Activated CD8-positive, alpha-beta T cell treated with anti-CD3 and anti-CD28 coated beads, Interleukin-2, amount 10 ng/mL, durations not matched to agents 7 days and 5 days (primary cell): ENCODE measurements around the gene RIC8A. TPM values are rescaled to one million over a fixed set of nuclear protein-coding genes. Genes with fewer than 3 reads are reported as not detected.

ENCODE experiments used
- ATAC-seq: fragments of 150-1000 bp; cut with Tn5 transposase; one replicate; pipeline ENCODE4 v1.10.0; 2021; ENCODE audit warnings: moderate library complexity
- CTCF ChIA-PET: fragments of 350-600 bp; sonication (Branson Sonifier 250); formaldehyde crosslinking; loops from one replicate; lab custom pipeline; 2021; ENCODE audit warnings: antibody characterized with exemption; lab: Charles Lee
- POLR2A ChIA-PET: fragments of 350-600 bp; sonication (Branson Sonifier 250); formaldehyde crosslinking; loops from one replicate; lab custom pipeline; 2021; ENCODE audit warnings: antibody characterized with exemption; lab: Charles Lee
- DNase-seq: peaks from one replicate; pipeline ENCODE4 v3.0.0-alpha.2; 2020
- H3K27ac Mint-ChIP-seq: one replicate; pipeline ENCODE4 v1.8.0; 2021; ENCODE audit warnings: mild to moderate bottlenecking, mixed read lengths
- H3K27me3 Mint-ChIP-seq: one replicate; pipeline ENCODE4 v1.8.0; 2021; ENCODE audit warnings: low read depth, mixed read lengths
- H3K36me3 Mint-ChIP-seq: one replicate; pipeline ENCODE4 v1.8.0; 2021; ENCODE audit warnings: low read depth, mixed read lengths
- H3K4me1 Mint-ChIP-seq: one replicate; pipeline ENCODE4 v1.8.0; 2021; ENCODE audit warnings: low read depth, mixed read lengths
- H3K4me3 Mint-ChIP-seq: one replicate; pipeline ENCODE4 v1.8.0; 2021; ENCODE audit warnings: mild to moderate bottlenecking, mixed read lengths
- H3K9me3 Mint-ChIP-seq: one replicate; pipeline ENCODE4 v1.8.0; 2022; ENCODE audit warnings: mixed read lengths; ENCODE audit not compliant: insufficient read depth
- total RNA-seq, 2 experiments: library from RNA; stranded (reverse); gene quantifications; one replicate each; pipeline ENCODE4 v1.2.3, GENCODE V29; 2021

RIC8A gene
- total RNA-seq, 2 experiments from 2014 or later = 121 to 126 TPM

DNA sequence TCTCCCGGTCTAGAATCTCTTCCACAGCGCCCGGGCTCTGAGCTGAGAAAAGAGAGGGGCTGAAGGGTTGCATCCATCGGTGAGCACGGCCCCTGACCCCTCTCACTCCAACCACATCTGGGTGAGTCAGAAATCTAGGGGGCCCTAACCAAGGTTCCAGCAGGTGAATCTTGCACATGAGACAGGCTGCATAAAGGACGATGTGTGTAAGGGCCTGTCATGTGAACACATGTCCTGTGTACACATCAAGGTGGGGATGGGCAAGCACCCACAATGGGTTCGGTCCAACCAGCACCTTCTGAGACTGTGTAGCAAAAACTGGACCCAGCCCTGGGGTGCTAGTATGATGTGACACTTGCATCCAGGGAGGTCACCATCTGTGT is 1.5 kb upstream of the RIC8A start:
- H3K4me3 Mint-ChIP-seq = peak overlapping the region; percentile 94
- peak overlapping the region; percentile 96 for H3K27ac Mint-ChIP-seq
- DNase-seq (peak; percentile 27), ATAC-seq (no peak)
- ChIA-PET CTCF (interaction anchor here (1.3 to 2.0 kb wide), 3 partner anchors 31 to 149 kb away, joined by 4 to 13 read pairs (median 7); partner anchors contain the start of gene PSMD13), POLR2A (interaction anchor here (0.6 to 2.9 kb wide), 5 partner anchors 31 to 107 kb away, joined by 3 to 16 read pairs (median 8); partner anchors contain the start of genes NLRP6, PSMD13 and SIRT3)
- H3K27me3 Mint-ChIP-seq = no peaks in the 10 kb centered on the region
- H3K4me1 Mint-ChIP-seq = peaks cover 72% of the 10 kb centered on the region
- peaks cover 50% of the 10 kb centered on the region for H3K36me3 Mint-ChIP-seq
- H3K9me3 Mint-ChIP-seq = no peaks in the 10 kb centered on the region

DNA sequence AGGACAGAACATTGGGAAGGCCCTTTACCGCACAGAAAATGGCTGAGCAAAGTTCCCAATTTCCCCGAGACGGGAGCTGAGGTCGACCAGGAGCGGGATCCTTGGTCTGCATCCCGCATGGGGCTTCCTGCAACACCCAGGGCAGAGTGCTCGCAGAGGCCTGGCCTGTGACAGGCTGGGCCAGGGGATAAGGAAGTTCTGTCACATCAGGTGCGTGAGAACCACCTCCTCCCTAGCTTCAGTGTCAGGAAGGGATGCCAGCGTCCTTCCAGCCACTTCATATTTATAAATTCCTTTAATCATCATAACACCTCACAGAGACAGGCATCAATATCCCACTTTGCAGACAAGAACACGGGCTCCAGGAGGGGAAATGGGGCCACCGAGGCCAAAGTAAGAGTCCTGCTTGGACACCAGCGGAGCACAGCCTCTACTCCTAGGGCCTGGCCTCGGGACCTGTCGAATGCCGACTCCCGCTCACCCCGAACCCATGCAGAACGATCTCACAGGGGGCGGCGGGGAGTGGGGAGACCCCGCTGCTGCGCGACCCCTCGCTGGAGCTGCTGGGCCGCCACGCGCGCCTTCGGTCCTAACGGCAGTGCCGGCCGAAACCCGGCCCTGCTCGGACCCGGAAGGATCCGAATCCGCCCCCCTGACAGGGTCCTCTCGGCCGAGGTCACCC is 841 bp upstream of the RIC8A start:
- Mint-ChIP-seq H3K9me3 (no peaks in the 10 kb centered on the region), H3K4me1 (peaks cover 69% of the 10 kb centered on the region), H3K36me3 (peaks cover 56% of the 10 kb centered on the region), H3K4me3 (peak overlapping the region; percentile 94), H3K27ac (peak overlapping the region; percentile 99), H3K27me3 (no peaks in the 10 kb centered on the region)
- ChIA-PET CTCF (interaction anchor here (0.5 to 2.1 kb wide), 15 partner anchors 12 to 312 kb away, joined by 3 to 13 read pairs (median 4); partner anchors contain the start of genes PSMD13 and PTDSS2), POLR2A (interaction anchor here (0.6 to 2.9 kb wide), 22 partner anchors 9 to 612 kb away, joined by 3 to 16 read pairs (median 4); partner anchors contain the start of genes NLRP6, PNPLA2, PSMD13 and SIRT3)
- DNase-seq (peak; percentile 41), ATAC-seq (no peak)

DNA sequence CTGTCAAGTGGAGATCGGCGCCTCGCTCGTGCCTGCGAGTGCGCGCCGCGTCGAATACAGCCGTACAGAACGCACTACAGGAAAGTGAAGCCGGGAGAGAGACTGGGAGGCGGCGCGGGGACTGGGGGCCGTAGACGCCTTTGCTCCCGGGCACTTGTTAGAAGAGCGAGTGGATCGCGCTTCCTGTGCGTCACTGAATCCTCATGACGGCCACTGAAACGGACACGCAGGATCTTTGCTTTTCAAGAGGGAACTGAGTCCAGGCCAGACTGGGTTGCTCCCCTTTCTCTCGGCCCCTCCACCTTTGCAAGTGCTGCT is 314 bp downstream of the RIC8A start:
- CTCF ChIA-PET = interaction anchor here (0.9 to 2.1 kb wide), 9 partner anchors 16 to 242 kb away, joined by 4 to 13 read pairs (median 5); partner anchors contain the start of genes PSMD13 and PTDSS2
- Mint-ChIP-seq H3K4me1 (peaks cover 58% of the 10 kb centered on the region), H3K36me3 (peaks cover 64% of the 10 kb centered on the region), H3K4me3 (peak overlapping the region; percentile 94), H3K27ac (peak overlapping the region; percentile 99), H3K9me3 (no peaks in the 10 kb centered on the region), H3K27me3 (no peaks in the 10 kb centered on the region)
- POLR2A ChIA-PET = interaction anchor here (0.7 to 2.9 kb wide), 19 partner anchors 8 to 611 kb away, joined by 3 to 16 read pairs (median 4); partner anchors contain the start of genes IFITM2, NLRP6, PNPLA2 and PSMD13
- ATAC-seq (no peak), DNase-seq (no peak)

DNA sequence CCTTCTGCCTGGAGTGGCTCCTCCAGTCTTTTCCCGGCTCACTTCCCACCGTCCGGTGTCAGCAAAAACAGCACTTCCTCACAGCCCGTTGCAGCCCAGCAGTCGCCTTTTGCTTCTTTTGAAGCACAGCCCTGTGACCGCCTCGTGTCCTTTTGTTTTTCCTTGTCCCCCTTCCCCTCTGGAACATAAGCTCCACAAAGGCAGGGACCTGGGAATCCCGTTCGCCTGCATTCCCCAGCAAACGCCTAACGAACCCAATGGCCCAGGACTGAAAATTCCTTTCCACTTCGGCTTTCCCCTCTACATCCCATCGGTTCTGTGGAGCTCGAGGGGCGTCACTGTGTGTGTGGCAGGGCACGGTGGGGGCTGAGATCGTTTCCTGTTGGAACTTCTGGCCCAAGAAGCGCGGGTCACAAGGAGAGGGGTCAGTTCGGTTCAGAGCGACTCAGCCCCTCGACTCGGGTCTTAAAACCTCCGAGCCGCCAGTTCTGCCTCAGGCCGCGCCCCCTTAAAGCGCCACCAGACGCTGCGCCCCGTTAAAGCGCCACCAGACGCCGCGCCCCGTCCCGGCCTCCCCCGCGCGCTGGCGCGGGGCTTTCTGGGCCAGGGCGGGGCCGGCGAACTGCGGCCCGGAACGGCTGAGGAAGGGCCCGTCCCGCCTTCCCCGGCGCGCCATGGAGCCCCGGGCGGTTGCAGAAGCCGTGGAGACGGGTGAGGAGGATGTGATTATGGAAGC is 841 bp downstream of the RIC8A start:
- H3K4me3 Mint-ChIP-seq = peak overlapping the region; percentile 94
- H3K4me1 Mint-ChIP-seq = peaks cover 53% of the 10 kb centered on the region
- ATAC-seq = peak; percentile 73
- H3K36me3 Mint-ChIP-seq = peaks cover 65% of the 10 kb centered on the region
- H3K27ac Mint-ChIP-seq = peak overlapping the region; percentile 99
- no peaks in the 10 kb centered on the region for H3K27me3 Mint-ChIP-seq
- ChIA-PET POLR2A (interaction anchor here (1.2 to 2.9 kb wide), 7 partner anchors 11 to 109 kb away, joined by 4 to 15 read pairs (median 8); partner anchors contain the start of genes PGGHG and PSMD13), CTCF (interaction anchor here (2.0 to 2.1 kb wide), 2 partner anchors 29 to 76 kb away, joined by 6 to 7 read pairs; partner anchors contain the start of gene PSMD13)
- no peaks in the 10 kb centered on the region for H3K9me3 Mint-ChIP-seq
- peak; percentile 88 for DNase-seq

DNA sequence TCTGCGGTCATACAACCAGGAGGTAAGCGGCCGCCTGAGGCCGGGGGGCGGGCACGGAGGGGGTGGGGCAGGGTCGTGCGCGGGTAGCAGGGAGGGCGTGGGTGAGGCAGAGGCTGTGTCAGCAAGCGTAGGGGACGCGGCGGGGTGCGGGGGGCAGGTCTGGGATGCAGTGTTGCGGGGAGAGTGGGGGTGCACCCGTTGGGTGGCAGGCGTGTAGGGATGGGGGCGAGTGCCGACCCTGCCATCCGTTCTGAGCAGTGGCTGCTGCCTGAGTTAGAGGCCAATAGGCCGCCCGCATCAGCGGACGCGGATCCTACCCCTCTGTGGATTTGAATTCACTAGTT is 1.4 kb downstream of the RIC8A start:
- DNase-seq (no peak), ATAC-seq (peak; percentile 7)
- no peaks in the 10 kb centered on the region for H3K27me3 Mint-ChIP-seq
- H3K27ac Mint-ChIP-seq = peak overlapping the region; percentile 99
- H3K9me3 Mint-ChIP-seq = no peaks in the 10 kb centered on the region
- H3K36me3 Mint-ChIP-seq = peaks cover 62% of the 10 kb centered on the region
- ChIA-PET CTCF (interaction anchor here (0.7 kb wide), 1 partner anchor 42 kb away, joined by 4 read pairs; no protein-coding TSS in a partner anchor), POLR2A (interaction anchor here (1.2 to 2.9 kb wide), 7 partner anchors 10 to 108 kb away, joined by 4 to 15 read pairs (median 8); partner anchors contain the start of genes PGGHG and PSMD13)
- peak overlapping the region; percentile 94 for H3K4me3 Mint-ChIP-seq
- peaks cover 47% of the 10 kb centered on the region for H3K4me1 Mint-ChIP-seq

DNA sequence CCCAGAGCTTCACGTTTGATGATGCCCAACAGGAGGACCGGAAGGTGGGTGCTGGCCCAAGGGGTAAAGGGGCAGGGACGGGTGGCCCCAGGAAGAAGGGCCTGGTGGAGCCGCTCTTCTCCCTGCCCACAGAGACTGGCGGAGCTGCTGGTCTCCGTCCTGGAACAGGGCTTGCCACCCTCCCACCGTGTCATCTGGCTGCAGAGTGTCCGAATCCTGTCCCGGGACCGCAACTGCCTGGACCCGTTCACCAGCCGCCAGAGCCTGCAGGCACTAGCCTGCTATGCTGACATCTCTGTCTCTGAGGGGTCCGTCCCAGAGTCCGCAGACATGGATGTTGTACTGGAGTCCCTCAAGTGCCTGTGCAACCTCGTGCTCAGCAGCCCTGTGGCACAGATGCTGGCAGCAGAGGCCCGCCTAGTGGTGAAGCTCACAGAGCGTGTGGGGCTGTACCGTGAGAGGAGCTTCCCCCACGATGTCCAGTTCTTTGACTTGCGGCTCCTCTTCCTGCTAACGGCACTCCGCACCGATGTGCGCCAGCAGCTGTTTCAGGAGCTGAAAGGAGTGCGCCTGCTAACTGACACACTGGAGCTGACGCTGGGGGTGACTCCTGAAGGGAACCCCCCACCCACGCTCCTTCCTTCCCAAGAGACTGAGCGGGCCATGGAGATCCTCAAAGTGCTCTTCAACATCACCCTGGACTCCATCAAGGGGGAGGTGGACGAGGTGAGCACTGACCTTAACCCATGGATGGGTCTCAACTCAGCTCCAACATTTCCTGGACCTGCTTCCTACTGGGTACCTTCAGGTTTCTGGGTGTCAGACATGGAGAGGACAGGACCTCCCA is 2.0 kb downstream of the RIC8A start:
- peaks cover 63% of the 10 kb centered on the region for H3K36me3 Mint-ChIP-seq
- H3K27ac Mint-ChIP-seq = peak overlapping the region; percentile 99
- H3K4me3 Mint-ChIP-seq = peak overlapping the region; percentile 94
- no peaks in the 10 kb centered on the region for H3K27me3 Mint-ChIP-seq
- ATAC-seq = no peak
- DNase-seq = peak; percentile 21
- ChIA-PET CTCF (interaction anchor here (0.7 kb wide), 1 partner anchor 41 kb away, joined by 4 read pairs; no protein-coding TSS in a partner anchor), POLR2A (interaction anchor here (1.2 to 2.6 kb wide), 6 partner anchors 10 to 108 kb away, joined by 4 to 15 read pairs (median 8); partner anchors contain the start of genes PGGHG and PSMD13)
- no peaks in the 10 kb centered on the region for H3K9me3 Mint-ChIP-seq
- H3K4me1 Mint-ChIP-seq = peaks cover 42% of the 10 kb centered on the region

DNA sequence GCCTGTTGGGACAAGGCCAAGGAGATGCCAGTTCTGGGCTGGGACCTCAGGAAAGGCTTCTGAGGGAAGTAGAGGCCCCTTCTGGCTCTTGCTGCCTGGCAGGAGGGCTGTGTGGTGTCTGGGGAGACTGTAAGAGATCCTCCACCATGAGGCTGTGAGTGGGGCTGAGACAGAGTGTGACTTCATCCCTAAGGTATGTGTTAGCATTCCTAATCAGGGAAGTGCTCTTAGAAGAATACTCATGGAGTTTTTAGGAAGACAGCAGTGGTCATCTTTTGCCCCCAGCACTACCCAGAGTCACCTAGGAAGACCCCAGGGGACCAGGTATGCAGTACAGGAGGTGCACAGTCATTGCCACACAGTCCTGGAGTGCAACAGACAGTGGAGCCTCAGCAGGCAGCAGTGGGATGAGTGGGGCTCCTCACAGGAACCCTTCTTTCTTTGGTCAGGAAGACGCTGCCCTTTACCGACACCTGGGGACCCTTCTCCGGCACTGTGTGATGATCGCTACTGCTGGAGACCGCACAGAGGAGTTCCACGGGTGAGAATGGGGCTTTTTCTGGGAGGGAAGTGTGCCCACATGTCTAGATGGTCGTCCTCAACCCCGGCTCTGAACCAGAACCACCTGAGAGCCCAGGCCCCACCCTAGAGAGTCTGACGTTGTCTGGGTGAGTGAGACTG is 2.8 kb downstream of the RIC8A start:
- peaks cover 65% of the 10 kb centered on the region for H3K36me3 Mint-ChIP-seq
- H3K27me3 Mint-ChIP-seq = no peaks in the 10 kb centered on the region
- peak overlapping the region; percentile 99 for H3K27ac Mint-ChIP-seq
- H3K4me3 Mint-ChIP-seq = peak overlapping the region; percentile 94
- no peaks in the 10 kb centered on the region for H3K9me3 Mint-ChIP-seq
- ChIA-PET CTCF (no interaction called here), POLR2A (interaction anchor here (2.2 kb wide), 2 partner anchors 9 to 27 kb away, joined by 6 to 9 read pairs; partner anchors contain the start of gene PSMD13)
- ATAC-seq (no peak), DNase-seq (no peak)
- peaks cover 35% of the 10 kb centered on the region for H3K4me1 Mint-ChIP-seq

DNA sequence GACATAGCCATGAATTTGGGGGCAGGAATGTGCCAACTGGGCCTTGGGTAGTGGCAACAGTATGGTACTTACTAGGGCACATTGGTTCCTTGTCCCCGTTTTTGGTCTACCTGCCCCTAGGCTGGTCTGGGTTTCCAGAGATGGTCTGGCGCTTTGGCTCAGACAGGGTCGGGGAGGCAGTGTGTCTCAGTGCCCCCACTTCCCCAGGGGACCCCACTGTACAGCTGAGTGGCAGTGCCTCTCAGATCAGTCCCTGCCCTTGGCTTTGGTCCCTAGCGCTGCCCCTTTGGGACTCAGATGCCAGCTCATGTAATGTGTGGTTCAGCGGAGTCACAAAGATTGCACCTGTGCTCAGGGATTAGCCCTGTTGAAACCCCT is 3.3 kb downstream of the RIC8A start:
- H3K4me1 Mint-ChIP-seq = peaks cover 30% of the 10 kb centered on the region
- H3K36me3 Mint-ChIP-seq = peaks cover 68% of the 10 kb centered on the region
- no peaks in the 10 kb centered on the region for H3K9me3 Mint-ChIP-seq
- CTCF ChIA-PET = no interaction called here
- no peak overlapping the region for H3K4me3 Mint-ChIP-seq
- ATAC-seq (no peak), DNase-seq (no peak)
- H3K27ac Mint-ChIP-seq = peak overlapping the region; percentile 99
- no peaks in the 10 kb centered on the region for H3K27me3 Mint-ChIP-seq
- POLR2A ChIA-PET = no interaction called here

DNA sequence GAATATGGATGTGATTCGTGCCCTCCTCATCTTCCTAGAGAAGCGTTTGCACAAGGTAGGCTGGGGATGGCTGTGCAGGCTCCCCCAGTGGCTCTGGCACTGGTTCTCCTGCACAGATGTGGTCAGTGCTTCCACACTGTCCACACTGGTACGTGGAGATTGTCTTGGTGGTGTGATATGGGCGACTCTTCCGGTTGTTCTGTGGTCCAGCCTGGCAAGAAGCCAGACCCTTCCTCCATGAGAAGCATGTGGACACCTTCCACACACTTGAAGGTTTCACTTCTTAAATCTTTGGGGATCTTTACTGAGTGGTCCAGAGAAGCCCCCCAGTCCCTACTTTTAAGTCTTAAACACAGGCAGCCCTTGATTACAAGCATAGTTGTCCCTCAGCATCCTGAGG is 3.8 kb downstream of the RIC8A start:
- peak overlapping the region; percentile 16 for H3K27ac Mint-ChIP-seq
- CTCF ChIA-PET = no interaction called here
- H3K4me3 Mint-ChIP-seq = peak overlapping the region; percentile 22
- H3K27me3 Mint-ChIP-seq = no peaks in the 10 kb centered on the region
- DNase-seq (no peak), ATAC-seq (no peak)
- POLR2A ChIA-PET = interaction anchor here (0.6 to 1.0 kb wide), 2 partner anchors 129 to 153 kb away, joined by 3 read pairs; no protein-coding TSS in a partner anchor
- no peaks in the 10 kb centered on the region for H3K9me3 Mint-ChIP-seq
- H3K36me3 Mint-ChIP-seq = peaks cover 67% of the 10 kb centered on the region
- H3K4me1 Mint-ChIP-seq = peaks cover 27% of the 10 kb centered on the region

DNA sequence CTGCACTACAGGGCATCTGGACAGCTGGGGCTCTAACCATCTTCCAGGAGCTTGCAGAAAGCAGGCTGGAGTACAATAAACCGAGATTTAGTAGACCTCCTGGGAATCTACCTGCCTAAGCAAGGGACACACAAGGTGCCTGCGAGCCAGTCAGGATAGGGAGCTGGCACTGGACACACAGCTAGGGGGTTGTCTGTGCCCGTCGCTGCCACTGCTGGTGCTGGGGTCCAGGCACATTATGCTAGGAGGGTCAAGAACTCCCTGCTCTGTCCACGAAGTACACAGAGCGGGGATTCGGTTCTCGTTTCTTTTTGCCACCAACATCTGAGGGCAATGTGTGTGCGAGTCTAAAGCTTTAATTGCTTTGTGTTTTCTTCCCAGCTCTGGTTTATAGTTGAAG is 4.2 kb downstream of the RIC8A start:
- Mint-ChIP-seq H3K36me3 (peaks cover 64% of the 10 kb centered on the region), H3K4me3 (no peak overlapping the region), H3K27me3 (no peaks in the 10 kb centered on the region), H3K27ac (peak overlapping the region; percentile 16), H3K9me3 (no peaks in the 10 kb centered on the region), H3K4me1 (peaks cover 23% of the 10 kb centered on the region)
- ChIA-PET CTCF (interaction anchor here (1.4 kb wide), 1 partner anchor 39 kb away, joined by 5 read pairs; no protein-coding TSS in a partner anchor), POLR2A (interaction anchor here (0.6 to 1.7 kb wide), 6 partner anchors 39 to 266 kb away, joined by 3 to 5 read pairs (median 3); partner anchors contain the start of gene SIGIRR)
- no peak for ATAC-seq
- DNase-seq = no peak
